A673 (cell line): ENCODE results near the gene EAF1. TPM values are rescaled to one million over a fixed set of nuclear protein-coding genes. Genes with fewer than 3 reads are reported as not detected.

Experiments
- BruUV-seq: library from RNA; stranded (reverse); fragments of 400-500 nt; replicated peaks from 2 replicates; lab custom pipeline; 2021; lab: Mats Ljungman, UMichigan
- CTCF ChIA-PET: fragments of 300-600 bp; sonication (Branson Sonifier 250); formaldehyde crosslinking; loops from one replicate; lab custom pipeline; 2022; ENCODE audit warnings: antibody characterized with exemption; lab: Charles Lee
- POLR2A ChIA-PET: fragments of 300-600 bp; sonication (Branson Sonifier 250); formaldehyde crosslinking; loops from one replicate; lab custom pipeline; 2022; ENCODE audit warnings: antibody characterized with exemption; ENCODE audit not compliant: low non-redundant PET; lab: Charles Lee
- DNase-seq: peaks from one replicate; pipeline ENCODE4 v3.0.0-alpha.2; 2015; ENCODE audit warnings: low spot score
- H3K27ac ChIP-seq: fragments of 200-600 bp; sonication (generic); 2 replicates; pipeline ENCODE4 v1.5.1; 2016; ENCODE audit warnings: mixed run types, low read depth, mild to moderate bottlenecking, mixed read lengths, antibody characterized with exemption, low read length; ENCODE audit not compliant: poor library complexity, severe bottlenecking
- H3K27me3 ChIP-seq: fragments of 200-600 bp; sonication (generic); replicated peaks from 2 replicates; pipeline ENCODE4 v1.6.1; 2017; ENCODE audit warnings: mixed run types, low read depth, mild to moderate bottlenecking, mixed read lengths, antibody characterized with exemption, low read length; ENCODE audit not compliant: insufficient read depth, poor library complexity
- H3K36me3 ChIP-seq: fragments of 200-600 bp; sonication (generic); 2 replicates; pipeline ENCODE4 v1.6.1; 2016; ENCODE audit warnings: mixed run types, mild to moderate bottlenecking, mixed read lengths, antibody characterized with exemption, low read length; ENCODE audit not compliant: insufficient read depth, poor library complexity, severe bottlenecking
- H3K4me1 ChIP-seq: fragments of 200-600 bp; sonication (generic); 2 replicates; pipeline ENCODE4 v1.6.1; 2017; ENCODE audit warnings: mixed run types, mild to moderate bottlenecking, mixed read lengths, antibody characterized with exemption, low read length; ENCODE audit not compliant: insufficient read depth, poor library complexity, severe bottlenecking
- H3K4me3 ChIP-seq: fragments of 200-600 bp; sonication (generic); 2 replicates; pipeline ENCODE4 v1.5.1; 2016; ENCODE audit warnings: low read depth, mixed run types, mild to moderate bottlenecking, mixed read lengths, low read length; ENCODE audit not compliant: poor library complexity, severe bottlenecking
- H3K9me3 ChIP-seq: fragments of 200-600 bp; sonication (generic); 2 replicates; pipeline ENCODE4 v1.6.1; 2016; ENCODE audit warnings: mixed run types, low read depth, mild to moderate bottlenecking, mixed read lengths, antibody characterized with exemption, low read length; ENCODE audit not compliant: poor library complexity, severe bottlenecking
- EZH2 ChIP-seq: fragments of 200-600 bp; sonication (generic); IDR thresholded peaks from 2 replicates; pipeline ENCODE4 v1.6.1; 2017; ENCODE audit warnings: borderline replicate concordance, low read depth, mild to moderate bottlenecking, mixed read lengths, antibody characterized with exemption, low read length; ENCODE audit not compliant: poor library complexity, severe bottlenecking
- intact Hi-C: fragments of 100-400 bp; cut with micrococcal nuclease; formaldehyde crosslinking; loops from one replicate; pipeline ENCODE4 v1.10.0; 2022; ENCODE audit not compliant: unreplicated experiment
- total RNA-seq: library from RNA; stranded (reverse); gene quantifications from 2 replicates; pipeline ENCODE4 v1.2.3, GENCODE V29; 2021
- TF ChIP-seq, protein P1 (sequence below): fragments of 300-800, 200-600 bp; sonication (generic); conservative IDR thresholded peaks from 2 replicates; pipeline ENCODE4 v1.5.1; 2017; ENCODE audit warnings: low read depth, mild to moderate bottlenecking, antibody characterized with exemption, low read length, moderate library complexity, mixed read lengths

The EAF1 gene
- total RNA-seq, 1 experiment from 2014 or later: 28.7 TPM

DNA sequence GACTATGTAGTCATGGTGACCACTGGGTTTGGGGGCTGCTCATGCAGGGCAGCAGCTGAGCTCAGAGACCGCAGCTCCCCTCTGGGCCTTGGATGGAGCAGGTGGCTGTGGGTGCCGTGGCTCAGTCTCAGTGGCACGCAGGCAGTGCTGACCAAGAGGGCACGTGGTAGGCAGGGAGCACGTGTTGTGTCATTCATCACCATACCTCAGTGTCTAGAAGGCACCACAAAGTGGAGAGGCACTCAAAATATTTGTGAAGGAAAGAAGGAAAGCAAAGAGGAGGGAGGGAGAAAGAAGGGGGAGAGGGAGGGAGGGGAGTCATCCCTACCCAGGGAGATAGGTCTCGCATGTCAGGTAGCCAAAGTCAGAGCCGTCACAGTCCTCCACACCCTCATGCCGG lies 26.1 kb downstream of the EAF1 start:
- no peak for TF ChIP-seq EZH2
- TF ChIP-seq, protein P1, sequence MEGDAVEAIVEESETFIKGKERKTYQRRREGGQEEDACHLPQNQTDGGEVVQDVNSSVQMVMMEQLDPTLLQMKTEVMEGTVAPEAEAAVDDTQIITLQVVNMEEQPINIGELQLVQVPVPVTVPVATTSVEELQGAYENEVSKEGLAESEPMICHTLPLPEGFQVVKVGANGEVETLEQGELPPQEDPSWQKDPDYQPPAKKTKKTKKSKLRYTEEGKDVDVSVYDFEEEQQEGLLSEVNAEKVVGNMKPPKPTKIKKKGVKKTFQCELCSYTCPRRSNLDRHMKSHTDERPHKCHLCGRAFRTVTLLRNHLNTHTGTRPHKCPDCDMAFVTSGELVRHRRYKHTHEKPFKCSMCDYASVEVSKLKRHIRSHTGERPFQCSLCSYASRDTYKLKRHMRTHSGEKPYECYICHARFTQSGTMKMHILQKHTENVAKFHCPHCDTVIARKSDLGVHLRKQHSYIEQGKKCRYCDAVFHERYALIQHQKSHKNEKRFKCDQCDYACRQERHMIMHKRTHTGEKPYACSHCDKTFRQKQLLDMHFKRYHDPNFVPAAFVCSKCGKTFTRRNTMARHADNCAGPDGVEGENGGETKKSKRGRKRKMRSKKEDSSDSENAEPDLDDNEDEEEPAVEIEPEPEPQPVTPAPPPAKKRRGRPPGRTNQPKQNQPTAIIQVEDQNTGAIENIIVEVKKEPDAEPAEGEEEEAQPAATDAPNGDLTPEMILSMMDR: no peak
- no peak overlapping the region for H3K27ac ChIP-seq
- no TSS peak for BruUV-seq
- H3K4me1 ChIP-seq: no peaks in the 10 kb centered on the region
- DNase-seq: no peak
- no peaks in the 10 kb centered on the region for H3K27me3 ChIP-seq
- intact Hi-C loops: no loop called here
- CTCF ChIA-PET: no interaction called here
- H3K4me3 ChIP-seq: no peak overlapping the region
- no peaks in the 10 kb centered on the region for H3K9me3 ChIP-seq
- POLR2A ChIA-PET: no interaction called here
- no peaks in the 10 kb centered on the region for H3K36me3 ChIP-seq

DNA sequence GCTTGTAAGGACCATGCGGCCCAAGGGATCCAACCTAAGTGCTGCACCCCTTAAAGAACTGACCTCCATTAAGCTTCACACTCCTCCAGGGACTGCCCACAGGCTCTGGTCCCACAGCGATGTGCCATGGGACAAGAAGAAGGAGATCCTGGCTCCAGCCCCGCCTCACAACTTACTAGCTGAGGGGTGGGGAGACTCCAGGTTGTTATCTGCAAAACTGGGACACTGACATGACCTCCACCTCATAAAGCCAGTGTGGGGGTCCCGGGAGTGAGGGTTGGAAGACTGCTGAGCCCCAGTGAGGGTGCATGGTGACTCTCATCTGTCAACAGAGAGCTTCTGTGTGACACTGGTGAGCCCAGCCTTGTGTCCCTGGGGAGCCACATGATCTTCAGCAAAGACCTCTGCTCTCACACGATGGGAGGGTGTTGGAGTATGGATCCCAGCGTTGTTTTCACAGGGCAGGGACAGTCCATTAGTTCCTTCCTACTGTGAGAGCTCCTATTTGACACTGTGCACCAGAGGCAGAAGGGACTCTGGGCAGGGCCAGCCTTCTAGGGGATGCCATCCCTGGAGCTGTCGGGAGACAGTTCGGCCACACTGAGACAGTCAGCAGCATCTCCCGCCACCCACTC lies 26.7 kb downstream of the EAF1 start:
- Histone ChIP-seq H3K27me3 (no peaks in the 10 kb centered on the region), H3K36me3 (no peaks in the 10 kb centered on the region), H3K4me1 (no peaks in the 10 kb centered on the region), H3K27ac (no peak overlapping the region), H3K9me3 (no peaks in the 10 kb centered on the region), H3K4me3 (no peak overlapping the region)
- intact Hi-C loops: no loop called here
- no TSS peak for BruUV-seq
- POLR2A ChIA-PET: interaction anchor here (0.5 kb wide), 1 partner anchor 71 kb away, joined by 3 read pairs; no protein-coding TSS in a partner anchor
- TF ChIP-seq, protein P1: no peak
- TF ChIP-seq EZH2: no peak
- DNase-seq: no peak
- CTCF ChIA-PET: no interaction called here

DNA sequence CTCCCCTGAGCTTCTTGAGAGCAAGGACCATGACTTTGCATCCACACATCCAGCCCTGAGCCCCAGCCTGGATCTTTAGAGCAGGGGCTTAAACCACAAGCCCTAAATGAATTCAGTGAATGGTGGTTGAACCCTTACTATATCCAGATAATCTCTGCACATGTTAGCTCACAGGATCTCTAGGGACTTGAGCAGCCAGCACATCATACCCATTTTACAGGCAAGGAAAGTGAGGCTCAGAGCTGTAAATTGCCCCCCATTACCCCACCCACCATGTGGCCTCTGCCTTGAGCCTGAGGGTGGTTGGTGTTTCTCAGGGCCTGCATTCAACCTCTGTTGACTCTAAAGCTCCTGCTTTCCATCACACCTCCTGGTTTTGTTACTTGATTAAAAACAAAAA lies 27.6 kb downstream of the EAF1 start:
- no peaks in the 10 kb centered on the region for H3K9me3 ChIP-seq
- POLR2A ChIA-PET: no interaction called here
- no TSS peak for BruUV-seq
- no peak overlapping the region for H3K4me3 ChIP-seq
- no peak for DNase-seq
- no peak overlapping the region for H3K27ac ChIP-seq
- TF ChIP-seq, protein P1: no peak
- no peak for TF ChIP-seq EZH2
- no peaks in the 10 kb centered on the region for H3K27me3 ChIP-seq
- H3K36me3 ChIP-seq: no peaks in the 10 kb centered on the region
- CTCF ChIA-PET: no interaction called here
- intact Hi-C loops: no loop called here
- H3K4me1 ChIP-seq: no peaks in the 10 kb centered on the region
